ENCODE data around the gene SMG1.

Gene SMG1

DNA sequence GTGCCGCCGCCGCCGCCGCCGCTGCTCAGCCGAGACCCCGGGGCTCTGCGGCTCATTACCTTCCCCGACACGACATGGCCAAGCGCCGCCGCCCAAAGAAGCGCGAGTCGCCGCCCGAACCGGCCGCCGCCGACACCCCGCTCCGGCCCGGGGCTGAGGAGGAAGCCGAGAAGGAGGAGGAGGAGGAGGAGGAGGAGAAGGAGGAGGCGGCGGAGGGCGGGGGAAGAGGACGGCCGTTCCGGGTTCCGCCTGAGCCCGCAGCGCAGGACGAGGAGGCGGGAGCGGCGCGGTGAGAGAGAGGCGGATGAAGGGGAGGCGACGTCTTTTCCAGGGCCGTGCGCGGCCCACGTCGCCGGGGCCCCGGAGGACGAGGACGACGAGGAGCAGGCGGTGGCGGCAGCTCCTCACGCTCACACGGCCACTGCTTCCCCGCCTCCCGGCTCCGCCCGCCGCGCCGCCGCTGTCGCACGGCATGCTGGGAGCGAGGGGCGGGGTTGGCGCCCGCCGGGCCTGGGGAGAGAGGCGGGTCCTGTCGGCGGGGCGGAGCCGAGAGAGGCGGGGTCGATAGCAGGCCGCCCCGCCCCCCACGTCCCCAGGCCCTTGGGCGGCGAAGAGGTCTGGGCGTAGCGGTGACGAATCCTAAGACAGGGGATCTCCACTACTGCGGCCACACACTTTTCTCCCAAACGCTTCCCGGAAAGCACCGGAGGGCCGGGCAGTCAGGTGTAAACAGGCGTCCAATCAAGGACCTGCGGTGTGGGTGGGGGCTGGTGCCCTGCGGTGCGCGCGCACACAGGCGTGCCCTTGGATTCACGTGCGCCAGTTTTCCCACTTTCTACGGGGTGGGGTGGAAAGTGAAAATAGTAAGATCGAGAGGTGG lies at the start of gene SMG1:
SMG1 (minus strand) TSS at position 423 of the 880 bp plus-strand sequence; CDS start at position 56, 367 bp downstream.
- Histone ChIP-seq H3K4me3 (peak within 1 kb of the TSS; percentile 72 to 95 (median 77)), H3K27ac (peak within 1 kb of the TSS; percentile 72 to 99 (median 96))

DNA sequence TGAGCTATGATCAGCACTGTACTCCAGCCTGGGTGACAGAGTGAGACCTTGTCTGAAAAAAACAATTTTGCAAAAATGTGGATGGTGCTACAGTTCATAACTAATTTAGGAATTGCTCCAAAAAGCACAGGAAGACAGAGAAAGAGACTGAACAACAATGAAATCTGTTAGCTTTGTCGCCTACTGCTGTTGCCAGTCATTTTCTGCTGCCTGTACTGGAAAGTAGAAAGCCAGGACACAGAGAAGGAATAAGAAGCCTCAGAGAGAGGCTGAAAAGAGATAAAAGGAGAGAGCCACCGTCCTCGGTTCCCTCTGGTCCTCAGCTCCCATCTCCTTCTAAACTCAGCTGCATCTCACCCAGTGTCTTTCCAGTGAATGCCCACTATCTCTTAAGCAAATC lies 48.9 kb upstream of the SMG1 start:
- no peak overlapping the region for H3K27ac ChIP-seq

GRCh38 chr16:18969855-18970240 lies 43.6 kb upstream of the SMG1 start:
- Histone ChIP-seq H3K4me3 (no peak overlapping the region), H3K27ac (no peak overlapping the region)

More for the DNA sequence above, 48.9 kb upstream of the SMG1 start:
- H3K4me3 ChIP-seq = no peak overlapping the region

DNA sequence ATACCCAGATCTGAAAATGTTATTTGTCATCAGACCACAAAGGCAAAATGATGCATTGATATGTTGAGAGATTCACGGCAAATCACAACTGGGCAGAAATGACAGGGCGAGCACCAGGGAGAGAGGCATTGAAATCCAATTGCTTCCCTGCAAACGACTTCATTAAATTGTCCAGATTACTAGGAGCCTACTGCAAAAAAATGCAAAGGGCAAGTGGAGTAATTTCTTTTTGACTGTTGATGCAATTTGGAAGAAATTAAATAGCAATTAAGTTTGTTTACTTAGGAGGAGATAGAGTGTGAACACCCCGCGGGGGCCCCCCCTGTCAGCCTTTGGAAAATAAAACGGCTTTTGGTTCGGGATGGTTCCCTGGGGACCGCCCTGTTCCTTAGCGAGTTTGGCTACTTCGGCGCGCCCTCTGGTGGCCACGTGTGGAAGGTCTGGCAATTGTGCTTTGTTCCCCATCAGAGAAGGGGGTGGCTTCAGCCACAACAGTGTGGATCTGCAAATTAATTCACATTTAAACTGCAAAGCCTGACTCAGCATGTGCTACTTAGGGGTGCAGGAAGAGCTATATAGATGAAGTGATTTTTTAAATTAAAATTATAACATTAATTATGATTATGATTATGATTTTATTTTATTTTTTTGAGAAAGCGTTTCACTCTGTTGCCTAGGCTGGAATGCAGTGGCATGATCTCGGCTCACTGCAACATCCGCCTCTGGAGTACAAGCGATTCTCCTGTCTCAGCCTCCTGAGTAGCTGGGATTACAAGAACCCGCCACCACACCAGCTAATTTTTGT lies 43.0 kb upstream of the SMG1 start:
- H3K4me3 ChIP-seq = peak overlapping the region in 3 of 7 experiments; percentile 7 to 24 (median 14)
- H3K27ac ChIP-seq = peak overlapping the region in 1 of 21 experiments; percentile 8

- Histone ChIP-seq H3K4me3 (no peak overlapping the region), H3K27ac (no peak overlapping the region)
Measured at GRCh38 chr16:18966791-18967190, 40.6 kb upstream of the SMG1 start.

DNA sequence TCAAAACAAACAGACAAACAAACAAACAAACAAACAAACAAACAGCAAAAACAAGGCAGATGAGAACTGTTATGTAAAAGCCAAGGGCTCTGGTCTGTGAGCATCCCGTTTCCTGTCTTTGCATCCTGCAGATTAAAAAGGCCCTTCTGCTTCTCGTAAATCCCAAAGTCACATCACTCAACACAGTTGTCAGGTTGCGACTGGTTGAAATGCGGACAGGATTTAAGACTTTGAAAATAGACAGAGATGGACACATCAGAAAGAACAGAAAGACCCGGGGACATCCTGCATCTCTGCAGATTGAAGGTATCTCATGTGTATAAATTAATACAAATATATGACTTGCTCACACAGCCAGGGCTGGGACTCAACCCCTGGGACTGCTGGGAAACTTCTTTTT lies 39.3 kb upstream of the SMG1 start:
- Histone ChIP-seq H3K4me3 (no peak overlapping the region), H3K27ac (no peak overlapping the region)

DNA sequence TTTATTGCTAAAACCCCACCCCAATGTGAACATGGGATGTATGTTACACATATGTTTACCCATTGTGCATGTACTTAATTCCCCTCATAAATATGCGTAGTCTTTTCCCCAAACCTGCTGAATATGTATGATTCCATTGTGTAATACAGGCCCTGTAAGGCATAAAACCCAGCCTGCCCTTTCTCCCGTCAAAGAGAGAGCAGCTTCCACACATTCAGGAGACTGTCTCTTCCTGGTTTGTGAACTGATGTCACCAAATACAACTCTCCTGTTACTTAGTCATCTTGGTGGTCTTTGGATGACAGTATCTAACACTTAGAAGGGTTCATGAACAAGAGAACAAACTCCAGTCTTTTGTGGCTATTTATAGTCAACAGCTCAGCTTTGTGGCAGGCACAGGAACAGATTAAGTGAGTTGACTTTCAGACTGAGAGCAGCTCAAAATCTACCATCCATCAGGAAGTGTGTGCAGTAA lies 32.9 kb upstream of the SMG1 start:
- H3K4me3 ChIP-seq = no peak overlapping the region
- peak overlapping the region in 2 of 21 experiments; percentile 14 to 63 for H3K27ac ChIP-seq

DNA sequence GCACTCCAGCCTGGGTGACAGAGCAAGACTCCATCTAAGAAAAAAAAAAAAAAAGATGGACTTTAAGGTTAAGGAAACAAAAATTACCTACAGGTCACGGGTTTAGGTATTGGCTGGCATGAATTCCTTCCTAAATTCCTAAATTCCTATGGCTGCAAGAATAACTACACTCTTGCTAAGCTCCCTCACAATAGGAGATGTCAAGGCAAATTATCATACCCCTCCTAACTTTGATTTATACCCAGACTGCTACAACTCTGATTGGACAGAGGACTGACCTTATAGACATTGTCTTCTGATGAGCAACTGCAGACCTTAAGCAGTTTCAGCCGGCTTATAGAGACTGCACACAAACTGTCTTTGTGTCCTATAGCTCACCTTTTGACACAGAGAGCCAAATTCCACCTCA lies 32.4 kb upstream of the SMG1 start:
- H3K4me3 ChIP-seq = no peak overlapping the region
- no peak overlapping the region for H3K27ac ChIP-seq

DNA sequence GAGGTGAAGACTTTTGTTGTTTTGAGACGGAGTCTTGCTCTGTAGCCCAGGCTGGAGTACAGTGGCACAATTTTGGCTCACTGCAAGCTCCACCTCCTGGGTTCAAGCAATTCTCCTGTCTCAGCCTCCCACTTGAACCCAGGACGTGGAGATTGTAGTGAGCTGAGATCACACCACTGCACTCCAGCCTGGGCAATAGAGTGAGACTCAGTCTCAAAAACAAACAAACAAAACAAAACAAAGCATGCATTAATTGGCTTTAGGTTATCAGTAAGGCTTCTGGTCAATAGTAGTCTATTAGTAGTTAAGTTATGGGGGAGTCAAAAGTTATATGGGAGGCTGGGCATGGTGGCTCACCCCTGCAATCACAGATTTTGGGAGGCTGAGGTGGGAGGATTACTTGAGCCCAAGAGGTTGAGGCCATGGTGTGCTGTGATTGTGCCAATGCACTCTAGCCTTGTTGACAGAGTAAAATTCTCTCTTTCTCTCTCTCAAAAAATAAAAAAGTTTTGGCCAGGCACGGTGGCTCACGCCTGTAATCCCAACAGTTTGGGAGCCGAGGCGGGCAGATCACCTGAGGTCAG lies 30.5 kb upstream of the SMG1 start:
- peak overlapping the region in 4 of 21 experiments; percentile 34 to 57 (median 48) for H3K27ac ChIP-seq
- H3K4me3 ChIP-seq = peak overlapping the region in 2 of 7 experiments; percentile 32 to 40

- peak overlapping the region in 5 of 7 experiments; percentile 8 to 40 (median 27) for H3K4me3 ChIP-seq
Measured at GRCh38 chr16:18955874-18956580, 29.8 kb upstream of the SMG1 start.

DNA sequence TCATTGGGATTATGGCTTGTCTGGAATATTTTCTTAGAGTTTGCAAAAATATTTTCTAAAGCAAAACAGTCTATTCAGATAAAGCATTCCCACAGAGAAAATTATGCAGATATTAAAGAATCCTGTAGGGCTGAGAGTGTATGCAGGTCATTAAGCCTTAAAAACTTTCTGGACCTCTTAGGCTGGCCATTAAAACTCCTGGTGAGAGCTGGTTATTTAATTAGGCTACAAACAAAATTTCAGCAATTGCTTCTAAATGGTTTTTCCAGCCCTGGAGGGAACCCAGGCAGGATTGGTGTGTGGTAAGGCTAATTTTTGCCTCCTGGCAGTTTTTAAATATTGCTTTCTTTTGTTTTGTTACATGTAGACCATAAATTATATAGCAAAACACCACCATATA lies 27.3 kb upstream of the SMG1 start:
- Histone ChIP-seq H3K27ac (no peak overlapping the region), H3K4me3 (no peak overlapping the region)

More at GRCh38 chr16:18955874-18956580, 29.8 kb upstream of the SMG1 start:
- peak overlapping the region in 8 of 21 experiments; percentile 25 to 69 (median 51) for H3K27ac ChIP-seq

DNA sequence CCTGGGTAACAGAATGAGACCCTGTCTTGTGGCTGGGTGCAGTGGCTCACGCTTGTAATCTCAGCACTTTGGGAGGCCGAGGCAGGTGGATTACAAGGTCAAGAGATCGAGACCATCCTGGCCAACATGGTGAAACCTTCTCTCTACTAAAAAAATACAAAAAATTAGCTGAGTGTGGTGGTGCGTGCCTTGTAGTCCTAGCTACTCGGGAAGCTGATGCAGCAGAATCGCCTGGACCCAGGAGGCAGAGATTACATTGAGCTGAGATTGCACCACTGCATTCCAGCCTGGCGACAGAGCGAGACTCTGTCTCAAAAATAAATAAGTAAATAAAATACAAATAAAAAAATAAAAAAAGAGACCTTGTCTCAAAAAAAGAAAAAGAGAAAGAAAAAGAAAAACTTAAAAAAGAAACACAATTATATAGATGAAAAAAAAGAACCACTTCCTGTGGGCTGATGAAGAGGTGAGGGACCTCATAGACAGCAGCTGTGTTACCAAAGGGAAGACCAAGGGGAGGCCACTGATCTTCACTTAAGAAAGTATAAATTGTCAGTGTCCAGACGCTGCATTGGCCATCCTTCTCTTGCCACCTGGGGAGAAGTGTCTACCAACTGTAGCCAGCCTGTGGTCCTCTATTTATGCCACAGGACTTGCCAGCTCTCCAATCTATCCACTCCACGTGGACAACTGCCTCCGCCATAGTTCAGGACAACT lies 24.4 kb upstream of the SMG1 start:
- Histone ChIP-seq H3K27ac (no peak overlapping the region), H3K4me3 (no peak overlapping the region)

DNA sequence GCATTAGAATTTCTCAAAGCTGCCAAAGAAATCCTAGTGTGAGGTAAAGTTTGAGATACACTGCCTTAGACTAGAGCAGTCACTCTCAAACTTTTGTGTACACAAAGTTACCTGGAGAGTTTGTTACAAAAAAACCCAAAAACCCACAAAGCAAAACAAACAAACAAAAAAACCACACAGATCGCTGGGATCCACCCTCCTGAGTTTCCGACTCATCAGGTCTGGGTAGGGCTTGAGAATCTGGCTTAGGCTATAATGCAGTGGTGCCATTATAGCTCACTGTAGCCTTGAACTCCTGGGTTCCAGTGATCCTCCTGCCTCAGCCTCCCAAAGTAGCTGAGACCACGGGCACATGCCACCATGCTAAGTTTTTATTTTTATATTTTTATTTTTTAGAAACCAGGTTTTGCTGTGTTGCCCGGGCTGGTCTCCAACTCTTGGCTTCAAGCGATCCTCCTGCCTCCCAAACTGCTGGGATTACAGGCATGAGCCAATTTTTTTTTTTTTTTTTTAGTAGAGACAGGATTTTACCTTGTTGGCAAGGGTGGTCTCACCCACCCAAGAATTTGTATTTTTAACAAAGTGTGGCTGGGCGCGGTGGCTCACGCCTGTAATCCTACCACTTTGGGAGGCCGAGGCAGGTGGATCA lies 22.3 kb upstream of the SMG1 start:
- H3K27ac ChIP-seq = no peak overlapping the region

GRCh38 chr16:18945233-18945632 lies 19.0 kb upstream of the SMG1 start:
- H3K27ac ChIP-seq = no peak overlapping the region
- no peak overlapping the region for H3K4me3 ChIP-seq

More for the DNA sequence above, 22.3 kb upstream of the SMG1 start:
- no peak overlapping the region for H3K4me3 ChIP-seq

GRCh38 chr16:18943414-18943813 lies 17.2 kb upstream of the SMG1 start:
- H3K27ac ChIP-seq = no peak overlapping the region
- H3K4me3 ChIP-seq = no peak overlapping the region

DNA sequence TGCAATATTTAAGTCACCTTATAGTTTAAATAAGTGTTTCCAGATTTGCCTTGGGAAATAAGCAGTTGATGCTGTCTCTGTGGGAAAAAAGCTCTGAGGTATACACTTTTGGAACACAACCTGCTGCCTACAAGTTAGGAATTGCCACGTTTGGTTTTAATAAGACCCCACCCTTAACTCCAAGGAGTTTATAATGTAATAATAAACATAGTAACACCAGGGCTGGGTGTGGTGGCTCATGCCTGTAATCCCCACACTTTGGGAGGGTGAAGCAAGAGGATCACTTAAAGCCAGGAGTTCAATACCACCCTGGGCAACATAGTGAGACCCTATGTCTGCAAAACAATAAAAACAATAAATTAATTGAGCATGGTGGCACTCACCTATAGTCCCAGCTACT lies 15.9 kb upstream of the SMG1 start:
- Histone ChIP-seq H3K27ac (peak overlapping the region in 4 of 21 experiments; percentile 16 to 61 (median 34)), H3K4me3 (no peak overlapping the region)

DNA sequence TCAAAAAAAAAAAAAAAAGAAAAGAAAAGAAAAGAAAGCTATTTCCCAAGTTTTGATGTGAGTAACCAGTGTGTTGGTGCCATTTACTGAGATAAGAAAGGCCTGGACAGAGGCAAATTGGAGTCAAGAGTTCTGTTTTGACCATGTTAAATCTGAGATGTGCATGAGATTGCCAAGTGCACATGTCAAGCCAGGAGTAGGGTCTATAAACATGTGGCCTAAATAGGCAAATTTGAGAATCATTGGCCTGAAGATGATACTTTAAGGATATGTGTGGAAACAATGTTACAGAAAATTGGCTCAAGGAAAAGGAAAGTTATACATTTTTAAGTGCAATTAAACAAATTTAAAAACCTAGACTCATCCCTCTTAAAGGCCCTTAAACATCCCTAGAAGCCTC lies 15.3 kb upstream of the SMG1 start:
- H3K27ac ChIP-seq = peak overlapping the region in 5 of 21 experiments; percentile 10 to 41 (median 28)
- no peak overlapping the region for H3K4me3 ChIP-seq

GRCh38 chr16:18938986-18939385 lies 12.8 kb upstream of the SMG1 start:
- H3K27ac ChIP-seq = no peak overlapping the region
- H3K4me3 ChIP-seq = no peak overlapping the region

All from skin epidermis (tissue), 12 donors.